Activated effector memory CD4-positive, alpha-beta T cell treated with anti-CD3 and anti-CD28 coated beads, Interleukin-2, amount 50 U/mL, for 16 hours (primary cell): Measurements from ENCODE around the gene MTIF3.

Source experiments
- DNase-seq: peaks from one replicate; pipeline ENCODE4 v3.0.0-alpha.2; 2020

The MTIF3 gene

GRCh38 chr13:27450921-27451471 lies 632 bp upstream of the MTIF3 start:
- DNase-seq: peak; percentile 78

GRCh38 chr13:27449081-27449603 lies 1.2 kb downstream of the MTIF3 start:
- no peak for DNase-seq

GRCh38 chr13:27448308-27448707 lies 2.1 kb downstream of the MTIF3 start:
- no peak for DNase-seq

- no peak for DNase-seq
Measured at GRCh38 chr13:27446986-27447583, 3.3 kb downstream of the MTIF3 start.

- no peak for DNase-seq
Measured at GRCh38 chr13:27442797-27443196, 7.6 kb downstream of the MTIF3 start.

GRCh38 chr13:27442071-27442647 lies 8.2 kb downstream of the MTIF3 start:
- DNase-seq: peak; percentile 71

GRCh38 chr13:27440408-27440807 lies 10.0 kb downstream of the MTIF3 start:
- DNase-seq: no peak

- DNase-seq: no peak
Measured at GRCh38 chr13:27437126-27437525, 13.2 kb downstream of the MTIF3 start.

GRCh38 chr13:27432611-27433210 lies 17.7 kb downstream of the MTIF3 start:
- DNase-seq: no peak

GRCh38 chr13:27432180-27432579 lies 18.2 kb downstream of the MTIF3 start:
- no peak for DNase-seq

- no peak for DNase-seq
Measured at GRCh38 chr13:27428160-27428559, 22.2 kb downstream of the MTIF3 start.

GRCh38 chr13:27427641-27428040 lies 22.7 kb downstream of the MTIF3 start:
- no peak for DNase-seq

- DNase-seq: peak; percentile 91
Measured at GRCh38 chr13:27425918-27426630, 24.3 kb downstream of the MTIF3 start.

- DNase-seq: peak; percentile 67
Measured at GRCh38 chr13:27425158-27425917, 25.0 kb downstream of the MTIF3 start.

GRCh38 chr13:27424246-27425157 lies 25.9 kb downstream of the MTIF3 start, which contains the start of gene GTF3A:
GTF3A (plus strand) TSS chr13:27424619.
- peak; percentile 95 for DNase-seq

- DNase-seq: no peak
Measured at GRCh38 chr13:27423333-27423732, 27.0 kb downstream of the MTIF3 start.

- no peak for DNase-seq
Measured at GRCh38 chr13:27421101-27421871, 29.1 kb downstream of the MTIF3 start.

GRCh38 chr13:27419328-27419727 lies 31.0 kb downstream of the MTIF3 start:
- no peak for DNase-seq

GRCh38 chr13:27415116-27415515 lies 35.2 kb downstream of the MTIF3 start:
- no peak for DNase-seq

GRCh38 chr13:27411341-27411740 lies 39.0 kb downstream of the MTIF3 start:
- DNase-seq: no peak

GRCh38 chr13:27409013-27409412 lies 41.4 kb downstream of the MTIF3 start:
- no peak for DNase-seq
